GM23248 (cell line): ENCODE measurements around the gene DST. TPM values are rescaled to one million over a fixed set of nuclear protein-coding genes. Genes with fewer than 3 reads are reported as not detected.
"Not testable (repeated sequence)": the region's sequence is repeated elsewhere in the genome, so short reads cannot be mapped to it uniquely, and the experiment has no call there.

Experiments used
- DNase-seq: peaks from one replicate; pipeline ENCODE4 v3.0.0-alpha.2; 2015
- H2AFZ ChIP-seq: fragments of 200-600 bp; sonication (generic); 2 replicates; pipeline ENCODE4 v1.6.1; 2016; ENCODE audit warnings: antibody characterized with exemption
- H3F3A ChIP-seq: fragments of 200-600 bp; sonication (generic); 2 replicates; pipeline ENCODE4 v1.6.1; 2016; ENCODE audit warnings: mild to moderate bottlenecking, antibody characterized with exemption, mixed run types; ENCODE audit not compliant: insufficient read depth
- H3K27ac ChIP-seq: fragments of 200-600 bp; sonication (generic); 2 replicates; pipeline ENCODE4 v1.5.1; 2016; ENCODE audit warnings: mild to moderate bottlenecking
- H3K27me3 ChIP-seq: fragments of 200-600 bp; sonication (generic); replicated peaks from 2 replicates; pipeline ENCODE4 v1.6.1; 2016; ENCODE audit warnings: mild to moderate bottlenecking; ENCODE audit not compliant: insufficient read depth
- H3K36me3 ChIP-seq: fragments of 200-600 bp; sonication (generic); 2 replicates; pipeline ENCODE4 v1.6.1; 2016; ENCODE audit warnings: low read depth, mild to moderate bottlenecking
- H3K4me1 ChIP-seq: fragments of 200-600 bp; sonication (generic); 2 replicates; pipeline ENCODE4 v1.6.1; 2016; ENCODE audit warnings: mild to moderate bottlenecking; ENCODE audit not compliant: insufficient read depth
- H3K4me2 ChIP-seq: fragments of 200-600 bp; sonication (generic); one replicate; pipeline ENCODE4 v1.6.1; 2016; ENCODE audit warnings: mild to moderate bottlenecking; ENCODE audit not compliant: unreplicated experiment
- H3K4me3 ChIP-seq: fragments of 200-600 bp; sonication (generic); 2 replicates; pipeline ENCODE4 v1.5.1; 2016; ENCODE audit warnings: mild to moderate bottlenecking
- H3K79me2 ChIP-seq: fragments of 200-600 bp; sonication (generic); 2 replicates; pipeline ENCODE4 v1.6.1; 2016; ENCODE audit warnings: mild to moderate bottlenecking; ENCODE audit not compliant: insufficient read depth
- H3K9ac ChIP-seq: fragments of 200-600 bp; sonication (generic); 2 replicates; pipeline ENCODE4 v1.6.1; 2016; ENCODE audit warnings: mild to moderate bottlenecking
- H3K9me2 ChIP-seq: fragments of 200-600 bp; sonication (generic); 2 replicates; pipeline ENCODE4 v1.6.1; 2016; ENCODE audit warnings: mixed run types, mild to moderate bottlenecking, moderate library complexity; ENCODE audit not compliant: insufficient read depth
- H3K9me3 ChIP-seq: fragments of 200-600 bp; sonication (generic); one replicate; pipeline ENCODE4 v1.6.1; 2017; ENCODE audit warnings: low read depth
- H4K20me1 ChIP-seq: fragments of 200-600 bp; sonication (generic); 2 replicates; pipeline ENCODE4 v1.6.0; 2016; ENCODE audit not compliant: insufficient read depth
- EZH2 ChIP-seq: fragments of 200-600 bp; sonication (generic); IDR thresholded peaks from 2 replicates; pipeline ENCODE4 v1.6.1; 2018; ENCODE audit warnings: antibody characterized with exemption, mild to moderate bottlenecking; ENCODE audit not compliant: insufficient read depth, poor library complexity, severe bottlenecking
- EZH2phosphoT487 ChIP-seq: fragments of 200-600 bp; sonication (generic); IDR thresholded peaks from 2 replicates; pipeline ENCODE4 v1.6.1; 2018; ENCODE audit warnings: antibody characterized with exemption, moderate library complexity, mild to moderate bottlenecking, low read depth; ENCODE audit not compliant: insufficient read depth
- WGBS, 2 experiments: methylation state at CpG; one replicate each; pipeline ENCODE4 v1.1.6; 2015 to 2017; ENCODE audit warnings: low lambda C conversion rate in 2 of 2, low coverage in 1 of 2; ENCODE audit errors: missing lambda C conversion rate in 2 of 2; 5-methylcytosine and 5-hydroxymethylcytosine counted together
- in situ Hi-C: fragments of 300-500 bp; cut with MboI; formaldehyde crosslinking; loops from 2 replicates; pipeline ENCODE4 v1.15.0; 2020
- polyA plus RNA-seq: library from polyadenylated mRNA; unstranded; fragments of >200 nt; fragmentation: Nextera tagmentation; extraction: Ambion mirVana; gene quantifications from 2 replicates; pipeline ENCODE4 v1.2.1, GENCODE V29; 2016
- total RNA-seq: library from RNA; depleted of rRNA; stranded (reverse); fragments of >200 nt; shearing (Covaris generic); gene quantifications from 2 replicates; pipeline ENCODE4 v1.2.3, GENCODE V29; 2014

DST gene
- total and polyA plus RNA-seq, 2 experiments from 2014 or later = 181 to 322 TPM

DNA sequence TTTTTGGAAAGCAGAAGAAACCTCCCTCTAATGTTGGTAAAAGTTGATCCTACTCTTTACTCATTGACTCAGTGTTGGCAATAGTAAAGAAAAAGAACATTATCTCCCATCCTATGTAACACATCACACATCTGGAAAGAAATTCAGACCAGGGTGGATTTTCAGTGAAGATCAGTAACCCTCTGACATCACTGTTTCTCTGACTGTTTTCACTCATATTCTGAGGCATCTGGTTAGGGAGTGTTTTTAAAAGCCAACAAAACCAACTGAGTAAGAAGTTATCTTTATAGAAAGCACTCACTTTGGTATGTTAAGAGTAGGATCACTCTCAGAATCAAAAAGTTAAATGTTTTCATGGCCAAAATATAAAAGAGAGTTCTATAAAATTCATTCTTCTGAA is 143.6 kb downstream of the DST start:
- no peaks in the 10 kb centered on the region for H3K9me3 ChIP-seq
- no peak overlapping the region for H3K4me2 ChIP-seq
- H3K36me3 ChIP-seq = peaks cover 76% of the 10 kb centered on the region
- H3K4me3 ChIP-seq = no peak overlapping the region
- in situ Hi-C loops = no loop called here
- H3K27ac ChIP-seq = peak overlapping the region; percentile 21; the same call in 1 of the 2 replicates
- no peaks in the 10 kb centered on the region; the same call in 1 of the 2 replicates for H4K20me1 ChIP-seq
- no peak for TF ChIP-seq EZH2phosphoT487
- TF ChIP-seq EZH2 = no peak
- H3F3A ChIP-seq = peaks cover 29% of the 10 kb centered on the region
- no peak overlapping the region for H2AFZ ChIP-seq
- H3K9ac ChIP-seq = no peak overlapping the region
- peaks cover 34% of the 10 kb centered on the region for H3K79me2 ChIP-seq
- H3K9me2 ChIP-seq = no peaks in the 10 kb centered on the region
- DNase-seq = peak; percentile 23
- H3K27me3 ChIP-seq = no peaks in the 10 kb centered on the region
- no peaks in the 10 kb centered on the region for H3K4me1 ChIP-seq

DNA sequence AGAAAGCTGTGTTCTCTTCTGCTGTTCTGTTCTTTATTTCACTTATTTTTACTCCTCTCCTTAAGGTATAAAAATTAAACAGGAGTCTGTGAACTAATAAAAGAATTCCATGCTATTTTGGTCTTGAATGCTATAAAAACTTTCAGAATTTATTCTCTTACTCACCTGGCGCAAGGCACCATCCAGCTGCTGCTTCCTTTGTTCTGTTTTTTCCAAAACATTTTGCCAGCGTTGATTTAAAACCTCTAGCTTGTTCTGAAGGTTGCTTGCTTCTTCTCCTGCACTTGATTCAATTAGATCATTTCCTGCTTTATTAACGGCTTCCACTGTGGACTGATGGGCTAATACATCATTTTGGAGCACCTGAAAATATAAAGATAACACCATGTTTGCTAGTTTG is 145.0 kb downstream of the DST start:
- Histone ChIP-seq H3F3A (peaks cover 33% of the 10 kb centered on the region), H3K27me3 (no peaks in the 10 kb centered on the region), H2AFZ (no peak overlapping the region), H3K79me2 (peaks cover 27% of the 10 kb centered on the region), H3K4me3 (no peak overlapping the region), H3K4me2 (no peak overlapping the region), H3K36me3 (peaks cover 76% of the 10 kb centered on the region), H4K20me1 (no peaks in the 10 kb centered on the region; the same call in 1 of the 2 replicates), H3K9me2 (no peaks in the 10 kb centered on the region), H3K9me3 (no peaks in the 10 kb centered on the region), H3K9ac (no peak overlapping the region), H3K27ac (no peak overlapping the region), H3K4me1 (no peaks in the 10 kb centered on the region)
- no peak for TF ChIP-seq EZH2phosphoT487
- TF ChIP-seq EZH2 = no peak
- WGBS, 2 experiments = 57 to 58% methylated on average over 3 of the region's 3 CpGs
- in situ Hi-C loops = no loop called here
- no peak for DNase-seq

DNA sequence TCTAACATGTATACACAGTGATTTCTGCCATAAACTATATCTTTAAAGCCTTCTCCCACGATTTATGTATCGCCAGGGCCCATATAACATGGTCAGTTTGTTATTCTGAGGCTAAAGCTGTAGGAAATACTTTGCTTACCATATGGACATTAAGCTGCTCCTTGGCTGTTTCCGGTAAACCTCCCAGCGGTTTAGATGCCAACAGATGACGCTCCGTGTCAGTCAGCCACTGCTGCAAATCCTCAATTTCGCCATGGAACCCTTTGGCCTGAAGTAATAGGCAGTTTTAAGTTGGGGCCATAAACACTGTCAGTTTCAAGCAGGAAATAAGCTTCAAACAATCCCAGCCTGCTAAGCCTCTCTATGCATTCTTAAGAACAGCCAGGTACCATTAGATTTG is 145.4 kb downstream of the DST start:
- TF ChIP-seq EZH2phosphoT487 (no peak), EZH2 (no peak)
- no peak for DNase-seq

DNA sequence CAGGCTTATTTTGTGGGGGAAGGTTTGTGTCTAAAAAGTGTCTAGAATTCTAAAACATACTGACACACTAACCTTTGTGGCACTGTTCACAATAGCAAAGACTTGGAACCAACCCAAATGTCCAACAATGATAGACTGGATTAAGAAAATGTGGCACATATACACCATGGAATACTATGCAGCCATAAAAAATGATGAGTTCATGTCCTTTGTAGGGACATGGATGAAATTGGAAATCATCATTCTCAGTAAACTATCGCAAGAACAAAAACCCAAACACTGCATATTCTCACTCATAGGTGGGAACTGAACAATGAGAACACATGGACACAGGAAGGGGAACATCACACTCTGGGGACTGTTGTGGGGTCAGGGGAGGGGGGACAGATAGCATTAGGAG is 146.0 kb downstream of the DST start:
- peaks cover 76% of the 10 kb centered on the region for H3K36me3 ChIP-seq
- H3K4me3 ChIP-seq, in situ Hi-C loops, H3K9ac ChIP-seq, H3K27ac ChIP-seq, H4K20me1 ChIP-seq, H3K27me3 ChIP-seq, DNase-seq, H3K9me3 ChIP-seq, H3K4me2 ChIP-seq, H2AFZ ChIP-seq, H3K9me2 ChIP-seq, H3K4me1 ChIP-seq: not testable (repeated sequence)
- peaks cover 16% of the 10 kb centered on the region for H3K79me2 ChIP-seq
- WGBS, 2 experiments = no CpG with 5 or more reads among the region's 1 CpG
- peaks cover 42% of the 10 kb centered on the region for H3F3A ChIP-seq

More for the DNA sequence above, 145.4 kb downstream of the DST start:
- Histone ChIP-seq H3K9ac (no peak overlapping the region), H3K9me2 (no peaks in the 10 kb centered on the region), H3K27me3 (no peaks in the 10 kb centered on the region), H3K4me1 (peaks cover 3% of the 10 kb centered on the region; the same call in 1 of the 2 replicates), H2AFZ (no peak overlapping the region), H3K36me3 (peaks cover 76% of the 10 kb centered on the region), H3K9me3 (no peaks in the 10 kb centered on the region), H3K79me2 (peaks cover 22% of the 10 kb centered on the region), H3F3A (peaks cover 36% of the 10 kb centered on the region), H4K20me1 (no peaks in the 10 kb centered on the region; the same call in 1 of the 2 replicates), H3K4me3 (no peak overlapping the region), H3K4me2 (no peak overlapping the region), H3K27ac (no peak overlapping the region)
- in situ Hi-C loops = no loop called here
- WGBS, 2 experiments = 86 to 92% methylated on average over 7 of the region's 7 CpGs

DNA sequence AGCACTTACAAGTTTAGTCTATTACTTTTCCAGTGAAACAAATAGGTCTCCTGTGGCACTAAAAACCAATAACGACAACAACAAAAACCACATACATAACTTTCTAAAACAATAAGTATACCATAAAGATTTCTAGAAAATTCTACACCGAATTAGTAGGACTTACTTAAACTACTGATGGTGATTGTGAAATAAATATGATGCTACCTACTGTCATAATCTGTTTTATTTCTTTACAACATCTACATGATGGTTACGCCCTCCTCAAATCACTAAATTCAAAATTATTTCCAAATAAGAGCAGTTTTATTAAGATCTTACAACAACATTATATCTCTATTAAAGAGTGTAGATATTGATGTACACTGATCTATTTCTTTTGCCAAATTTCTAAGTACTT is 147.0 kb downstream of the DST start:
- Histone ChIP-seq H2AFZ (no peak overlapping the region), H3K4me1 (peaks cover 19% of the 10 kb centered on the region), H4K20me1 (peaks cover 5% of the 10 kb centered on the region; the same call in 1 of the 2 replicates), H3K27ac (no peak overlapping the region), H3K9me2 (no peaks in the 10 kb centered on the region), H3K9me3 (no peaks in the 10 kb centered on the region), H3K4me3 (no peak overlapping the region), H3K4me2 (no peak overlapping the region), H3K79me2 (peaks cover 12% of the 10 kb centered on the region; the same call in 1 of the 2 replicates), H3K27me3 (no peaks in the 10 kb centered on the region), H3K9ac (no peak overlapping the region), H3K36me3 (peaks cover 73% of the 10 kb centered on the region), H3F3A (peaks cover 47% of the 10 kb centered on the region)
- WGBS, 2 experiments = 98 to 99% methylated on average over 3 of the region's 3 CpGs
- DNase-seq = no peak
- TF ChIP-seq EZH2phosphoT487 (no peak), EZH2 (no peak)
- in situ Hi-C loops = no loop called here
